GM10266 (cell line): ENCODE measurements around the gene RPH3AL.

ENCODE experiments used
- DNase-seq: peaks from one replicate; pipeline ENCODE4 v3.0.0; 2012; ENCODE audit errors: extremely low spot score
- CTCF ChIP-seq: IDR thresholded peaks from 2 replicates; pipeline ENCODE4 v1.5.1; 2012; ENCODE audit warnings: mild to moderate bottlenecking, low read depth; ENCODE audit not compliant: control insufficient read depth, insufficient read depth; ENCODE audit errors: missing control alignments

RPH3AL gene

DNA sequence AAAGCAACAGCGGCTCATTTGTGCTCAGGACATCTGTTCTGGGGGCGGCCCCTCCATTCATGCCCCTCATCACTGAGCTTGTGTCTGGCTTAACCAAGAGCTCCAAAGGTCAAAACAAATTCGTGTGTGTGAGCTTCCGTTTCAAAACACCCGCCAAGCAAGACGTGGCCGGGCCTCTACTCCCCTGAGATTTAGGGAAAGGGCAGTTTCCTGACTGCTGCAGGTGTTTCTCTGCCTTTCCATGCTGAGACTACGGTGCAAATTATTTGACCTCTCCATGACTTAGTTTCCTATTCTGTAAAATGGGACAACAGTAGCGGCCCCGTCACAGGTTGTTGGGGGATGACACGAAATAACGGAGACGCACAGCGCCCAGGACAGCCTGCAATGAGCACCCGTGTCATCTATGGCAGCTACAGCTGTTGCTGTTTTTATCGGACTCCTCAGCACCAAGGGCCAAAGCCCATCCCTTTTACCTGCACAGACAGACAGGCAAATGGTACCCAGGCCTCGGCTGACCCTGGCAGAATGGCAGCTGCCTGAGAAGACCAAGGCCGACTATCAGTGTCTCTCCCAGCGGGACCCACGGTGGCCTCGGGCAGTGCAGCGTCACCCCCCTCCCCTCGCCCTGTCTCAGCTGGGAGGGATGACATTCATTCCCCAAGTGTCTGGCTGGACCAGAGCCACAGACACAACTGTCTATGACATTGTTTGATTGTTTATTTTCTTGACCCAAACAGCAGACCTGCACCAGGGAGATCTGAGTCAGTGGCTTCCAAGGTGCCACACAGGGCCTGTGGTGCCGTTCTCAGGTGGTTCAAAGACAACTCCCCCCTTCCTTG lies 120.4 kb downstream of the RPH3AL start:
- TF ChIP-seq CTCF, result no peak
- DNase-seq, result no peak

DNA sequence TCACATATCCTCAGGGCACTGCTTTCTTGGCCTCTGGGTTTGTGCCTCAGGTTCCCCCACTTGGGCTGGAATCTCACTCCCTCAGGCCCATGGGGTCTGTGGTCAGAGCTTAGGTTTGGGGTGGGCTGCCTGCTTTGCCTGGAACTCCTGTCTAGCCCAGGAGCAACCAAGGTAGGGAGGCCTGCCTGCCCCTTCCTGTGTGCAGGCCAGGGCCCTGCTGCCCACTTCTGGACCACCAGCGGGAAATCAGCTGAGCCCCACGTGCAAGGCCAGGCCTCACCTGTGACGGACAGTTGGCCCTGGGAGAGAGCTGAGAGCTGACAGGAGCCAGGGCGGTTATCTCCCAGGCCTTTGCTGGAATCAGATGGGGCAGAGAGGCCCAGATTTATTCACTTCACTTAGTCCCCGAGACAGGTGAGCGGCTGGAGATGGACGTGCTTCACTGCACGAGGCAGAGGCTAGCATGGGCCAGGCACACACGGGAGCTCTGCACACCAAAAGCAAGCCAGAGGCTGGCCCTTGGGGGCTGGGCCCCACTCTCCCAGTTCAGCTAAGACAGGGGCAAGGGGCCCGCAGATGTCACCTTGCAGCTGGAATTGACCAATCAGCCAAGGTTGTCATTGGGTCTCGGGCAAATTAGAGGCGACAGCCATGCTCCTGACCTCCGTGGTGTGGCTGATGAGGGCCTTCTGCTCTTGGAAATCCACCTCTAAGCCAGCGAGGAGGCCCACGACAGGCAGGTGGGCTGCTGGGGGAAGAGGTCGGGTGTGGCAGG lies 121.2 kb downstream of the RPH3AL start:
- DNase-seq, result no peak
- no peak for TF ChIP-seq CTCF

DNA sequence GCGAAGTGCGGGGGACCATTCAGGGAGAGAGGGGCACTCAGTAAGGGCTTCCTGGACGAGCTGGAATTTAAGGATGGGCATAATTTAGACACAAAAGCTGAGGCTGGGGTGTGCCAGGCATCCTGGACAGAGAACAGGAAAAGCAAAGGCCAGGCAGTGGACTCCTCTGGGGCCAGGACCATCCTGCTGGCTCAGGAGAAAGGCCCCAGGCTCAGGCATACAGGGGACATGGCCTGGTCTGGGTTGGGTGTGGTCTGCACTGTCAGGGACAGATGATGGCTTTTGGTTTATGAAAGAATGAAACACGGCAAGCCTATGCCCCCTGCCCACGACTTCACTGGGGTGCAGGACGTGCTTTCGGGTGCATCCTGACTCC lies 122.2 kb downstream of the RPH3AL start:
- no peak for TF ChIP-seq CTCF
- DNase-seq, result no peak

DNA sequence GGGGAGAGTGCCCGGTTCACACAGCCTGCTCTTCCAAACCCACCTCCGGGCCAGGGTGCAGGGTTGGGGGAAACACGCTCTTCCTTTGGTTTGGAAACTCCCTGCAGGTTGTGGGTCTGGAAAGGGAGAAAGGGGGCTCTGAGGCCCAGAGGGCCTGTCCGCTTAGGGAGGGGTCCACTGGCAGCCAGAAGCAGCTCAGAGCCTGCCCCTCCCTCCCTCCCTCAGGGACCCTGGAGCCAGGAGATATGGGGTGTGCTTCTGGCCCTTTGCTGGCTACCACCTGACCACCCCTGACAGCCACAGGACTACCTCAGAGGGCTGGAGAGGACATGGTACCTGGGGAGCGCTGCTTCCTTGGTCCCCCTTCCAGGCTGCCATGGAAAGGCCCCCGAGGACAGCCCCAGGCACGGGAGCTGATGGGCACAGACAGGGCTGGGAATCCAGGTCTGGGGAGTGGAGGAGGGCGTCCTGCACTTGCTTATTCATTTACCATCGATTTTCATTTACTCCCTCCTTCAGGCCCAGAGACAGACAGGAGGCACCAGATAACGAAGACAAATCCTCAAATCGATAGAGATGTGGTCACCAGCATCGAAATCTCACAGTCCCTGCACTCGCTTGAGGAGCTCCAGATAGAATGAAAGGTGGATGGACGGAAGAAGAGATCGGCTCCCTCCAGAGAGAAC lies 122.8 kb downstream of the RPH3AL start:
- TF ChIP-seq CTCF, result no peak
- no peak for DNase-seq

DNA sequence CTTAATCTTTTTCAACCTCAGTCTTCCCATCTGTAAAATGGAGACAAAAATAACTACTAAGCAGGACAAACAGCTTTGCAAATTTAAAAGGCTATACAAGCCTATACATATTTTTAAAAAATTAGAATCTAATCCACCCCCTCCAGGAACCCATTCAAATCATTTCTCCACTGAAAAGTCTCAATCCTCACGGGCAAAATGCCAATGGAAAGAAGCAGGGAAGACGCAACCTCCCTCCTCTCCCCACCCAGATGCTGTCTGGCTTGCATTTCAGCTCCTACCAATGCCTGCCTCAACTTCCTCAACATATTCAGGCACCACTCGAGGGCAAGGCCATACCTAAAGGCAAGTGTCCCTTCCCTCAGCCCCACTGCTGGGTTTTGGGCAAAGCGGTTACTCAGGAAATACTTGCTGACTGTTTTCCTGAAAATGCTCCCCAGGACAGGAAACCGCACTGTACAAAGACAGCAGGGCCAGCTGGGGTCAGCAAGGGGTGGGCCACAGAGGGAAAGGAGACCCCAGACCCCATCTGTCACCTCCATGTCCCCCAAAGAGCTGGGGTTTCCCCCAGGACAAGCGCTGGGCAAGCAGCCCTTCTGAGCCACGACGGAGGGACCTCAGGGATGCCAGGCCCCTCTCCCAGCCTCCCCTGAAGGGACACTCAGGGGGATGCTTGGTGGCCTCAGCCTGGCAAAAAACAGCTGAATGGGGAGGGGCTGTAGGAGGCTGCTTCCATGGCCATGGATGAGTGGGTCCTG lies 123.5 kb downstream of the RPH3AL start:
- DNase-seq, result no peak
- TF ChIP-seq CTCF, result no peak

- no peak for TF ChIP-seq CTCF
- DNase-seq, result no peak
Observed at GRCh38 chr17:227946-228615, 124.5 kb downstream of the RPH3AL start.
